Spleen (tissue), 11 donors: ENCODE results near the gene TENT4B. TPM values are rescaled to one million over a fixed set of nuclear protein-coding genes. Genes with fewer than 3 reads are reported as not detected.

Experiments
- DNase-seq: peaks from one replicate; pipeline ENCODE4 v3.0.0-alpha.2; 2020
- H3K27ac ChIP-seq, 8 donors: fragments of 200-600 bp; sonication (generic) in 7 of 8; 1 replicate in 4 of 8; 2 replicates in 4 of 8; pipeline versions ENCODE4 v1.5.0 to v1.8.0; 2016 to 2021; ENCODE audit warnings: inconsistent platforms in 4 of 8, mild to moderate bottlenecking in 4 of 8, moderate library complexity in 1 of 8
- H3K27me3 ChIP-seq, 7 donors: fragments of 200-600 bp; sonication (generic) in 6 of 7; replicated peaks in 1 of 7; 1 replicate in 4 of 7; 2 replicates in 3 of 7; pipeline versions ENCODE4 v1.5.0 to v1.8.0; 2016 to 2021; ENCODE audit warnings: inconsistent platforms in 3 of 7, mild to moderate bottlenecking in 1 of 7
- H3K36me3 ChIP-seq, 6 donors: fragments of 200-600 bp; sonication (generic) in 5 of 6; 1 replicate in 4 of 6; 2 replicates in 2 of 6; pipeline versions ENCODE4 v1.5.0 to v1.8.0; 2016 to 2021; ENCODE audit warnings: inconsistent platforms in 2 of 6
- H3K4me1 ChIP-seq, 6 donors: fragments of 200-600 bp; sonication (generic) in 5 of 6; 1 replicate in 3 of 6; 2 replicates in 3 of 6; pipeline versions ENCODE4 v1.5.0 to v1.8.0; 2016 to 2021; ENCODE audit warnings: inconsistent platforms in 3 of 6
- H3K4me3 ChIP-seq, 8 donors: fragments of 200-600 bp; sonication (generic) in 7 of 8; 1 replicate in 4 of 8; 2 replicates in 4 of 8; pipeline versions ENCODE4 v1.5.0 to v1.8.0; 2016 to 2021; ENCODE audit warnings: inconsistent platforms in 4 of 8, mild to moderate bottlenecking in 4 of 8, moderate library complexity in 2 of 8
- H3K9me3 ChIP-seq, 8 donors: fragments of 200-600 bp; sonication (generic) in 7 of 8; 1 replicate in 4 of 8; 2 replicates in 4 of 8; pipeline versions ENCODE4 v1.5.0 to v1.8.0; 2016 to 2021; ENCODE audit warnings: inconsistent platforms in 4 of 8
- CTCF ChIP-seq, 11 experiments: fragments of 200-600 bp in 7 of 11; fragments of 450-650 bp in 4 of 11; sonication (generic) in 4 of 11; IDR thresholded peaks in 8 of 11; conservative IDR thresholded peaks in 3 of 11; 1 replicate in 7 of 11; 2 replicates in 4 of 11; pipeline versions ENCODE4 v1.4.0 to v1.8.0; 2016 to 2021; ENCODE audit warnings: antibody characterized with exemption in 11 of 11, inconsistent platforms in 4 of 11, mild to moderate bottlenecking in 1 of 11
- POLR2A ChIP-seq, 3 donors: fragments of 450-650 bp; IDR thresholded peaks; one replicate each; pipeline ENCODE4 v1.5.1; 2017; ENCODE audit warnings: antibody characterized with exemption in 3 of 3, mild to moderate bottlenecking in 1 of 3
- POLR2AphosphoS5 ChIP-seq, 3 donors: sonication (generic); formaldehyde crosslinking; IDR thresholded peaks; one replicate each; pipeline ENCODE4 v1.5.1; 2017; ENCODE audit warnings: antibody characterized with exemption in 3 of 3
- WGBS, 5 donors: extraction: QIAGEN DNeasy Blood & Tissue Kit in 3 of 5; methylation state at CpG; one replicate each; pipeline versions ENCODE4 v1.1.5 to v1.1.7; 2013 to 2018; 5-methylcytosine and 5-hydroxymethylcytosine counted together
- intact Hi-C: fragments of 100-400 bp; cut with DNase I; formaldehyde crosslinking; loops from one replicate; pipeline ENCODE4 v1.15.0; 2023; ENCODE audit warnings: low total_unique reads
- polyA plus RNA-seq, 3 donors: library from polyadenylated mRNA; stranded (reverse); fragments of 200-250 nt; gene quantifications; one replicate each; pipeline ENCODE4 v1.2.1, GENCODE V29; 2013
- total RNA-seq, 7 donors: library from RNA; depleted of rRNA in 3 of 7; stranded (reverse); fragments of >200 nt in 3 of 7; fragmentation: NEBNext Ultra II Directional in 4 of 7; extraction: Animal tissue kit (Norgen Biotek cat#: 25700) in 4 of 7; gene quantifications; one replicate each; pipeline versions ENCODE4 v1.1.0 to v1.2.1, GENCODE V29; 2016 to 2021
- donor health status: healthy with polysubstance abuse.
- donor health status: DM: no; HTN: no; CAD: no; lungs with moderate emphysema.
- donor health status: DM: no; HTN: no; CAD: no.
- donor health status: Bipolar disorder and iron deficiency.
- donor health status: healthy.
- donor health status: DM: no; HTN: no; CAD: no.
- donor health status: DM: yes; HTN: yes; CAD: no.

TENT4B gene
- total and polyA plus RNA-seq, 10 donors = 4.2 to 16.4 (median 12.1) TPM

DNA sequence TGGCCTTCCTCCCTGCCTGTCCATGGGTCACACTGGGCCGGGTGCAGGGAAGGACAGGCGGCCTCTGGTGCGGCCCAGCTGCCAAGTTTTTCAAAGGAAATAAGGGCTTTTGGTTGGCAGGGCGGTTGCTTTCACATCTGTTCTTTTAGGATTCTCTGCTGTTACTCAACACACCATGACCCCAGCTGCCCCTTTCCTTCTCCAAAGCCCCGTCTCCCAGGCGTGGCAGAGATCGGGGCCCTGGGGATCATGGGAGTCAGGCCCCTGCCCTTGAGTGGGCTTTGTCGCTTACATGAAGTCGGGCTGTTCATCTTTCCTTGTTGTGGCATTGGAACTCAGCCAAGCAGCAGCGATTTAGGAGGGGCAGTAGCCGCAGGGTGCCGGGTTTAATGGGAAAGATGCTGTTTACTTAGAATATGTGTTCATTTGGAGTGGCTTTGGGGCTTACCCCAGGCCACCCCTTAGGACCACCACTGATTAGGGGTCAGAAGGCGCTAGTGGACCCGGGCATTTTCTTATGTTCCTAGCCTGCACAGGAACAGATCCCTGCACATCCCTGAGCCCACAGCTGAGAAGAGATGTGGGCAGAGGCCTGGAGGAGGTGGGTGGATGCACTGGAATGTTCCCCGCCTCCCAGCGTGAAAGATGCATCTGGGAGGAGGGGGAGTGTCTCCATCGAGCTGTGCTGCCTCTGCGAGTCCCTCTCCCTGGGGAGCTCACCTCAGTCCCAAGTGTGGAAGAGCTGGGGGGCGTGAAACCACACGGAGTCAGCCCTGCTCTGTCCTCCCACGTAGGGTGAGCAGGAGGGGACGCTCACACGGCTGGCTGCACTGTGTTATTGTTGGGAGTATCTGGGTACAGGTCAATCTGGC lies 106.5 kb downstream of the TENT4B start:
- Histone ChIP-seq H3K36me3 (no peaks in the 10 kb centered on the region), H3K4me3 (peak overlapping the region in 1 of 8 donors; percentile 22), H3K4me1 (peaks cover 10 to 41% (median 18%) of the 10 kb centered on the region in 6 donors), H3K27ac (peak overlapping the region in 6 of 8 donors; percentile 26 to 68 (median 53)), H3K9me3 (no peaks in the 10 kb centered on the region), H3K27me3 (no peaks in the 10 kb centered on the region)
- TF ChIP-seq POLR2A (IDR thresholded peaks at IDR 0.05) (no peak), CTCF (IDR thresholded peaks at IDR 0.05 in 8 of 11, conservative IDR thresholded peaks at IDR 0.05 in 3 of 11) (no peak), POLR2AphosphoS5 (IDR thresholded peaks at IDR 0.05) (peak; percentile 27 to 63 (median 52))
- intact Hi-C loops = no loop called here
- DNase-seq = peak; percentile 72
- WGBS, 5 donors = 33 to 45% (median 35%) methylated on average over 21 to 23 of the region's 23 CpGs

GRCh38 chr16:50260206-50261159 lies 107.4 kb downstream of the TENT4B start:
- DNase-seq = peak; percentile 42
- H3K36me3 ChIP-seq = no peaks in the 10 kb centered on the region
- WGBS, 5 donors = 88 to 96% (median 92%) methylated on average over 8 to 9 of the region's 9 CpGs
- H3K4me1 ChIP-seq = peaks cover 13 to 48% (median 23%) of the 10 kb centered on the region in 6 donors
- no peaks in the 10 kb centered on the region for H3K27me3 ChIP-seq
- no peak overlapping the region for H3K4me3 ChIP-seq
- no peaks in the 10 kb centered on the region for H3K9me3 ChIP-seq
- TF ChIP-seq POLR2A (IDR thresholded peaks at IDR 0.05) (no peak), CTCF (IDR thresholded peaks at IDR 0.05 in 8 of 11, conservative IDR thresholded peaks at IDR 0.05 in 3 of 11) (no peak), POLR2AphosphoS5 (IDR thresholded peaks at IDR 0.05) (no peak)
- intact Hi-C loops = no loop called here
- peak overlapping the region in 2 of 8 donors; percentile 64 to 68 for H3K27ac ChIP-seq

DNA sequence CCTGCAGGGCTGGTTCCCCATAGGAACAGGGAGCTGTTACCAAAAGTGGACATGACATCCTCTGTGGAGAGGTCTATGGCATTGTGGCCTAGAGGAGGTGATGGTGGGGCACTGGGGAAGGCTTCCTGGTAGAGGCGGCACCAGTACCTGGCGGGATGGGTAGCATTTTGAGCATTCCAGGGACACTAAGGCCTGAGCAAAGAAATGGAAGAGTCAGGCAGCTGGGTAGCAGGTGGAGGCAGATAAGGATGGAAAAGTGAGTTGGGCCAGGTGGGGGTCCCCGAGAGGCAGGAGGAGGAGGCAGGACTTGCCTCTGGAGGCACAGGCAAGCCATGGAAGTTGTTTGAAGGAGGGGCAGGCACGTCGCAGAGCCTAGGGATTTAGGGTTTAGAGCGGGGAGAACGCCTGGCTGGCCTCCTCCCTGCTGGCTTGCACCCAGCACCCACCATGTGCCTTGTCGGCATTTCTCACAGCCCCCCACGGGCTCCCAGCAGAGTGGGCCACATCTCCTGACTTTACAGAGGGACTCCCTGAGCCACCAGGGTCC lies 108.1 kb downstream of the TENT4B start:
- Histone ChIP-seq H3K27ac (peak overlapping the region in 1 of 8 donors; percentile 20), H3K27me3 (no peaks in the 10 kb centered on the region), H3K36me3 (no peaks in the 10 kb centered on the region), H3K4me3 (no peak overlapping the region), H3K9me3 (no peaks in the 10 kb centered on the region), H3K4me1 (peaks cover 21 to 55% (median 31%) of the 10 kb centered on the region in 6 donors)
- peak; percentile 58 for DNase-seq
- TF ChIP-seq CTCF (IDR thresholded peaks at IDR 0.05 in 8 of 11, conservative IDR thresholded peaks at IDR 0.05 in 3 of 11) (no peak), POLR2AphosphoS5 (IDR thresholded peaks at IDR 0.05) (no peak), POLR2A (IDR thresholded peaks at IDR 0.05) (no peak)
- WGBS, 5 donors = 82 to 87% (median 84%) methylated on average over 9 of the region's 9 CpGs
- intact Hi-C loops = no loop called here
